Measurements from ENCODE around the gene PTPRB. TPM values are rescaled to one million over a fixed set of nuclear protein-coding genes. Genes with fewer than 3 reads are reported as not detected.

Gene PTPRB
- total and polyA plus RNA-seq, 2 of the 4 experiments (the other 2 are of a cell fraction) = 4.1 to 6.5 TPM

DNA sequence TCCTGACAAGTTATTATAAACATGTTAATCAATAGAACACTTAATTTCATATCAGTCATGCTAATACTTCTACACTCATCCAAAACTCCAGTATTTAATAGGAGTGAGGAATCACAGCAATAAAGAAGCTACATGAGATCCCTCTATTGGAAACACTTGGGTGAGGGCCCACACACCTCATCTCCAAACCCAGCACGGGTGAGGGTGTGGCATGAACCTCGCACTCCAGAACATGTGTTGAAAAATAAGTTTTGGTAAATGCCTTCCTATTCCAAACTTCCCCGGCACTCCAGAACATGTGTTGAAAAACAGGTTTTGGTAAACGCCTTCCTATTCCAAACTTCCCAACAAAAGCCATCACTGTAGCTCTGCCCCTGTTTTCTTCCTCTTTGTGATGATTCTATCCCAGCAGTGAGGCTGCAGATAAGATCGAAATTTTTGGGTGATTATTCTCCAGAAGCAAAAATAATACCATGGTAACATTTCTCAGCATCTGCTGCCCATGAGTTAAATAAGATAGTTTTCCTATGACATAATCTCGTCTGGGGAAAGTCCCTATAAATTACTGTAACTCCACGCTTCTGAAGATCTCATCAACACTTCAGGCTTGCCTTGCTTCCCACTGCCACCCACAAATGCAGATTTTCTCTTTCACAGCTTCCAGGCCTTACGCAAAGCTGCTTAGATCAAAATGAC lies 24.4 kb upstream of the PTPRB start:
- DNase-seq (peak; percentile 82), ATAC-seq (ENCODE audit: low read depth) (peak; percentile 35)
- Histone ChIP-seq H3K4me2 (ENCODE audit: low read depth, low read length) (no peak overlapping the region), H4K5ac (ENCODE audit: low read depth, low read length) (no peak overlapping the region), H3K9me1 (ENCODE audit: insufficient read depth, low read length) (no peaks in the 10 kb centered on the region), H3K4ac (ENCODE audit: low read depth, low read length) (peak overlapping the region; percentile 15; the same call in 1 of the 2 replicates), H3K23ac (ENCODE audit: low read depth, low read length) (peak overlapping the region; percentile 56; the same call in 1 of the 2 replicates), H3K14ac (replicated peaks; ENCODE audit: low read depth, low read length) (no peak overlapping the region), H3K36me3 (ENCODE audit: control insufficient read depth, insufficient read depth, low read length) (no peaks in the 10 kb centered on the region), H2BK120ac (ENCODE audit: low read depth, low read length) (no peak overlapping the region; the same call in 1 of the 2 replicates), H3K27ac (ENCODE audit: insufficient read depth, low read length) (no peak overlapping the region), H3K9me3 (ENCODE audit: control insufficient read depth, insufficient read depth, low read length) (no peaks in the 10 kb centered on the region), H2AK5ac (ENCODE audit: low read depth, low read length) (no peak overlapping the region), H2AK9ac (replicated peaks; ENCODE audit: low read depth, low read length, poor library complexity) (no peak overlapping the region), H3K4me1 (ENCODE audit: control insufficient read depth, insufficient read depth, low read length) (no peaks in the 10 kb centered on the region), H4K20me1 (ENCODE audit: insufficient read depth, low read length) (no peaks in the 10 kb centered on the region), H2BK15ac (ENCODE audit: low read depth, low read length) (no peak overlapping the region), H3K4me3 (ENCODE audit: insufficient read depth, low read depth, low read length) (no peak overlapping the region), H4K8ac (ENCODE audit: low read depth in 2 of 2, low read length in 2 of 2) (peak overlapping the region in 1 of 2 experiments; percentile 53; a peak in 2 of 4 replicates), H3K56ac (ENCODE audit: extremely low read depth, insufficient read depth, low read length) (no peak overlapping the region), H4K91ac (ENCODE audit: insufficient read depth, low read depth, low read length) (no peak overlapping the region; the same call in 1 of the 2 replicates), H2BK20ac (ENCODE audit: low read depth, low read length) (peak overlapping the region; percentile 60), H3K9ac (ENCODE audit: low read depth, low read length) (no peak overlapping the region), H3K18ac (ENCODE audit: low read depth, low read length) (no peak overlapping the region), H2AFZ (replicated peaks; ENCODE audit: low read length, poor library complexity) (peak overlapping the region; percentile 19), H2BK5ac (ENCODE audit: low read depth, low read length, poor library complexity, severe bottlenecking) (peak overlapping the region; percentile 40), H3K27me3 (ENCODE audit: control insufficient read depth, insufficient read depth, low read length) (no peaks in the 10 kb centered on the region), H3K79me1 (ENCODE audit: low read depth in 1 of 2, low read length in 2 of 2) (no peaks in the 10 kb centered on the region)
- no TSS peak for BruUV-seq (replicated peaks)
- no CpG with 5 or more reads among the region's 8 CpGs for WGBS, 2 experiments (ENCODE audit: extremely low coverage in 2 of 2, insufficient read length in 1 of 2)
- dilution Hi-C loops (cut with HindIII; ENCODE audit: low sequenced_read_pairs, unreplicated experiment) (no loop called here), intact Hi-C loops (cut with micrococcal nuclease) (no loop called here), in situ Hi-C loops (cut with MboI; ENCODE audit: low sequenced_read_pairs) (no loop called here)
- TF ChIP-seq MAFK (IDR thresholded peaks at IDR 0.05; ENCODE audit: low read depth, low read length) = no peak
- no peak for TF ChIP-seq NFE2L2 (IDR thresholded peaks at IDR 0.05; ENCODE audit: low read depth, low read length)
- no peak for TF ChIP-seq SMC3 (IDR thresholded peaks at IDR 0.05; ENCODE audit: low read depth, low read length)
- no peak for TF ChIP-seq POLR2A (IDR thresholded peaks at IDR 0.05; ENCODE audit: low read depth, low read length)
- TF ChIP-seq BHLHE40 (IDR thresholded peaks at IDR 0.05; ENCODE audit: low read depth, low read length) = no peak
- TF ChIP-seq CEBPB (IDR thresholded peaks at IDR 0.05; ENCODE audit: low read depth, low read length) = no peak
- TF ChIP-seq CHD1 (IDR thresholded peaks at IDR 0.05; ENCODE audit: low read depth, low read length) = no peak
- TF ChIP-seq MXI1 (IDR thresholded peaks at IDR 0.05; ENCODE audit: borderline replicate concordance, low read depth, low read length) = no peak
- TF ChIP-seq, protein P1, sequence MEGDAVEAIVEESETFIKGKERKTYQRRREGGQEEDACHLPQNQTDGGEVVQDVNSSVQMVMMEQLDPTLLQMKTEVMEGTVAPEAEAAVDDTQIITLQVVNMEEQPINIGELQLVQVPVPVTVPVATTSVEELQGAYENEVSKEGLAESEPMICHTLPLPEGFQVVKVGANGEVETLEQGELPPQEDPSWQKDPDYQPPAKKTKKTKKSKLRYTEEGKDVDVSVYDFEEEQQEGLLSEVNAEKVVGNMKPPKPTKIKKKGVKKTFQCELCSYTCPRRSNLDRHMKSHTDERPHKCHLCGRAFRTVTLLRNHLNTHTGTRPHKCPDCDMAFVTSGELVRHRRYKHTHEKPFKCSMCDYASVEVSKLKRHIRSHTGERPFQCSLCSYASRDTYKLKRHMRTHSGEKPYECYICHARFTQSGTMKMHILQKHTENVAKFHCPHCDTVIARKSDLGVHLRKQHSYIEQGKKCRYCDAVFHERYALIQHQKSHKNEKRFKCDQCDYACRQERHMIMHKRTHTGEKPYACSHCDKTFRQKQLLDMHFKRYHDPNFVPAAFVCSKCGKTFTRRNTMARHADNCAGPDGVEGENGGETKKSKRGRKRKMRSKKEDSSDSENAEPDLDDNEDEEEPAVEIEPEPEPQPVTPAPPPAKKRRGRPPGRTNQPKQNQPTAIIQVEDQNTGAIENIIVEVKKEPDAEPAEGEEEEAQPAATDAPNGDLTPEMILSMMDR (conservative IDR thresholded peaks at IDR 0.05; ENCODE audit: low read depth, low read length) = no peak
- POLR2A ChIA-PET (ENCODE audit: unreplicated experiment) = no interaction called here
- CTCF ChIA-PET = interaction anchor here (0.7 kb wide), 1 partner anchor 85 kb away, joined by 3 read pairs; no protein-coding TSS in a partner anchor
